ENCODE results near the gene TLL2. TPM values are rescaled to one million over a fixed set of nuclear protein-coding genes. Genes with fewer than 3 reads are reported as not detected.

The TLL2 gene
- under 1 TPM; 0.28 to 0.32 TPM for total RNA-seq

DNA sequence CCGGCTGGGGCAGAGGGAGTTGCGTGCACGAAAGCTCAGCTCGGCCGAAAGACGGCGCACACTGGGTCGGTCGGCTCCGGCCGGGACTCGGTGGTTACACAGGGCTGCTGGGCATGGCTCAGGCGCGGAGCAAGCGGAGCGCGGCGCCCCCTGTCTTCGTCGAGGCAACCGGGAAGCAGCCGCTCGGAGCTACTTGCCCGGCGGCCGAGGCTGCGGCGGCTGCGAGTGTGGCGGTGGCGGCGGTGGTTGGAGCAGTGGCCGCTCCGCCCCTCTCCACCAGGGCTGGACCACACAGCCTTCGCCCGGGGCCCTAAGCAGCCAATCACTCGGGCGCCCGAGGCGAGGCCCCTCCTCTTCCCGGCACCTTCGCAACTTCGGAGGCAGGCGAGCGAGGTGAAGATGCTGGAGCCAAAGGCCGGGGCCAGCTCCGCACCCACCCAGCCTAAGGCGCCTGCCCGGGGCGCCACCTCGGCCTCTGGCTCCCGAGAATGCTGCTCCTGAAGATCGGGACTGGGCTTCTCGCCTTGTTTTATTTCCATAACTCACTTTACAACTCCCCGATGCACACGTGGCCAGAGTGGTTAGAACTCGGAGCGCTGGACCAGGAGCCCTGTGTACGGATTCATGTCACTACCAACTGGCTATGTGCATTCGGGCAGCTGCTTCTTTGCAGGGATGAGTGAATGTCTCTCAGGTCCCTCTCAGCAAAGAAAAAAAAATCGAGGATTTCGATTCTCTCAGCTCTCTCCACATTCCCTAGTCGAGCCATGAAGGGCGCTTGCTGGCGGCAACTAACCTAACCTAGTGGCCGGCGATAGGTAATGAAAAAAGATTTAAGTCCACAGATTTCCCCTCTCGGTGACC, at the start of gene TLL2:
TLL2 (minus strand) TSS at position 229 of the 864 bp plus-strand sequence. CDS start 241 bp downstream, outside the sequence.
- Histone ChIP-seq H3K36me3 (no peaks in the 10 kb centered on the region), H3K9me3 (no peaks in the 10 kb centered on the region), H3K27me3 (replicated peaks; ENCODE audit: insufficient read depth) (no peaks in the 10 kb centered on the region), H3K4me1 (replicated peaks) (no peaks in the 10 kb centered on the region), H3K4me3 (peak within 1 kb of the TSS; percentile 29 to 49), H3K27ac (peak within 1 kb of the TSS in 1 of 2 donors; percentile 18)
- TF ChIP-seq POLR2AphosphoS5 (IDR thresholded peaks at IDR 0.05) (peak; percentile 61), POLR2A (IDR thresholded peaks at IDR 0.05) (peak; percentile 43), CTCF (IDR thresholded peaks at IDR 0.05) (peak; percentile 19 to 90 (median 84))
- intact Hi-C loops (cut with DNase I), result loop anchor here (5.0 kb wide), 2 partner anchors 117 to 137 kb away; no protein-coding TSS in a partner anchor
- peak; percentile 87 for DNase-seq (ENCODE audit: low spot score)
- under 1% methylated on average over 42 of the region's 68 CpGs for WGBS

DNA sequence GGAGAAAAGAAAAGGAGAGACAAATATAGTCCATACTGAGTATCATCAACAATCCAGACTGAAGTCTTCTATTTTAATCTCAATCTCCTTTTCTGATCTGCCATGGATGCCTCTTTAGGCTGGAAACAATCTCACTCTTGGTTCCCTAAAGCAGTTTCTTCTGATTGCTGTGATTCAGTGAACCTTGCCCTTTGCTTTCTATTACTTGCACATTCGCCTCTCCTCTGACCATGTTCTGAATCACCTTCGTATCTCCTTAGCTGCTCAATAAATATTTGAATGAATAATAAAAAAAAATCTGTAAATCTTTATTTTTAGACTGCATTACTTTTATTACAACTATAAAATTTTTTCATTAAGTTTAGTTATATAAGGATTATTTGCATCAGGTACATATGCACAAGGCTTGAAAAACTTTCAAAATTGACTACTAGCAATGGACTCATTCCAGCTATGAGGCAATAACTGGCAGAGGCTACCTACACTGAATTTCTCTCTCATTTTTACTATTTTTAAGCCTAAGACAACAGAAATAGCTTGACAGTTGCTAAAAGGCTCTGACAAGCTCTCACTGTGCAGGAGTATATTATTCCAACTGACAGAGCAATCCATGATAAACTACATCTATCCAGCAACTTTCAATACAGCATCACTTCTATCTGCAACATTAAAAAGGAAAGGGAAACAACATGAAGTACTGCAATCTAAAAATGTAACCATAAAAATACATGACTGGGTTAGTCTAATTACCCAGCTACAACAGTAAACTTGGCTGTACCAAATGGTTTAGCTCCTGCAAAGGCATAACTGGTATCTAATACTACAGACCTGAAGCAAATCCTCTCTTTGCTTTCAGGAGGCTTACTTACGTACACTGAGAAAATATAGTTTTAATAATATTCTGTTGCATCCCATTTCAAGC, 47.5 kb upstream of the TLL2 start:
- Histone ChIP-seq H3K27me3 (replicated peaks; ENCODE audit: insufficient read depth) (no peaks in the 10 kb centered on the region), H3K9me3 (no peaks in the 10 kb centered on the region), H3K36me3 (no peaks in the 10 kb centered on the region), H3K4me1 (replicated peaks) (peaks cover 5% of the 10 kb centered on the region), H3K4me3 (no peak overlapping the region), H3K27ac (no peak overlapping the region)
- WGBS, result 68% methylated on average over 3 of the region's 3 CpGs
- no peak for DNase-seq (ENCODE audit: low spot score)
- intact Hi-C loops (cut with DNase I), result no loop called here
- TF ChIP-seq POLR2A (IDR thresholded peaks at IDR 0.05) (no peak), POLR2AphosphoS5 (IDR thresholded peaks at IDR 0.05) (peak; percentile 2), CTCF (IDR thresholded peaks at IDR 0.05) (no peak)

GRCh38 chr10:96560489-96560888, 46.8 kb upstream of the TLL2 start:
- H3K27me3 ChIP-seq (replicated peaks; ENCODE audit: insufficient read depth), result no peaks in the 10 kb centered on the region
- no peaks in the 10 kb centered on the region for H3K9me3 ChIP-seq
- no peak for TF ChIP-seq POLR2A (IDR thresholded peaks at IDR 0.05)
- no peak for TF ChIP-seq POLR2AphosphoS5 (IDR thresholded peaks at IDR 0.05)
- TF ChIP-seq CTCF (IDR thresholded peaks at IDR 0.05), result no peak
- peaks cover 5% of the 10 kb centered on the region for H3K4me1 ChIP-seq (replicated peaks)
- 94% methylated on average over 2 of the region's 2 CpGs for WGBS
- DNase-seq (ENCODE audit: low spot score), result no peak
- intact Hi-C loops (cut with DNase I), result no loop called here
- no peaks in the 10 kb centered on the region for H3K36me3 ChIP-seq
- H3K4me3 ChIP-seq, result no peak overlapping the region
- no peak overlapping the region for H3K27ac ChIP-seq

DNA sequence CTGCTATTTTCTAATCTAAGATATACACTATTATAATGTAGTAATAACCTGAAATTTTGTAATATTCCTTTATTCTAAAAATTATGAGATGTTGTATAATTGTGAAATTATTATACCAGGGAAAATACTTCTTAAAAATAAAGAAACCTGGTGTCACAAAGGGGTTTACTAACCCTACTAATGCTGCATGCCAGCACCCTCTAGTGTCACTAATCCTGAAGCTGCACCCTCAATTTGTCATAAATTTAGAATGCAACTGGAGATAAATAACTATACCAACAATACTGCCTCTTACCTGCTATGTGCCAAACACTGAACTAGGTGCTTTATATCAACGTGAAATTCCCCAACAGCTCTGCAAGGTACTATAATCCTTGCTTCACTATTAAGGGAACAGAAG, 42.3 kb upstream of the TLL2 start:
- TF ChIP-seq POLR2A (IDR thresholded peaks at IDR 0.05) (no peak), CTCF (IDR thresholded peaks at IDR 0.05) (peak in 2 of 4 experiments; percentile 27 to 33)
- WGBS, result 53% methylated on average over 1 of the region's 1 CpG

More for the DNA sequence above, 42.3 kb upstream of the TLL2 start:
- H3K27ac ChIP-seq, result no peak overlapping the region
- H3K4me3 ChIP-seq, result no peak overlapping the region
- no peaks in the 10 kb centered on the region for H3K36me3 ChIP-seq
- H3K27me3 ChIP-seq (replicated peaks; ENCODE audit: insufficient read depth), result no peaks in the 10 kb centered on the region
- DNase-seq (ENCODE audit: low spot score), result no peak
- no peaks in the 10 kb centered on the region for H3K9me3 ChIP-seq
- no peaks in the 10 kb centered on the region for H3K4me1 ChIP-seq (replicated peaks)
- intact Hi-C loops (cut with DNase I), result no loop called here
